HepG2 (cell line): ENCODE measurements around the gene RNASE9.

Experiments used
- CEBPZ ChIP-seq: IDR thresholded peaks from 2 replicates; pipeline ENCODE4 v1.6.1; 2012; ENCODE audit warnings: low read length, improper control_type of control experiment
- CTCF ChIP-seq: sonication (generic); formaldehyde crosslinking; IDR thresholded peaks from 2 replicates; pipeline ENCODE4 v1.5.0; 2020; ENCODE audit warnings: mild to moderate bottlenecking, missing genetic modification reagents, moderate library complexity
- FOSL1 ChIP-seq: sonication (generic); formaldehyde crosslinking; IDR thresholded peaks from 2 replicates; pipeline ENCODE4 v1.9.0; 2021; ENCODE audit warnings: missing genetic modification reagents, borderline replicate concordance
- HNF1B ChIP-seq: sonication (generic); formaldehyde crosslinking; IDR thresholded peaks from 2 replicates; pipeline ENCODE4 v1.5.1; 2020; ENCODE audit warnings: mild to moderate bottlenecking, moderate library complexity, missing genetic modification reagents
- NCOA1 ChIP-seq: sonication (generic); formaldehyde crosslinking; IDR thresholded peaks from 2 replicates; pipeline ENCODE4 v1.9.0; 2021; ENCODE audit warnings: missing genetic modification reagents
- NFIC ChIP-seq: IDR thresholded peaks from 2 replicates; pipeline ENCODE4 v1.6.1; 2012; ENCODE audit warnings: mild to moderate bottlenecking, low read length, inconsistent platforms
- NFYC ChIP-seq: IDR thresholded peaks from 2 replicates; pipeline ENCODE4 v1.6.1; 2016; ENCODE audit warnings: missing genetic modification reagents, missing compliant biosample characterization
- PBX2 ChIP-seq: IDR thresholded peaks from 2 replicates; pipeline ENCODE4 v1.6.1; 2016; ENCODE audit warnings: control low read depth
- RBFOX2 ChIP-seq: fragments of 200-400 bp; formaldehyde crosslinking; IDR thresholded peaks from 2 replicates; pipeline ENCODE4 v1.6.1; 2017; ENCODE audit warnings: low read depth, mild to moderate bottlenecking, low read length
- SIN3A ChIP-seq: IDR thresholded peaks from 2 replicates; pipeline ENCODE4 v1.6.1; 2011; ENCODE audit warnings: low read depth, mild to moderate bottlenecking, control low read depth, low read length, borderline replicate concordance
- TERF1 ChIP-seq: sonication (generic); formaldehyde crosslinking; IDR thresholded peaks from 2 replicates; pipeline ENCODE4 v1.8.0; 2022; ENCODE audit warnings: mild to moderate bottlenecking, missing genetic modification reagents, moderate library complexity
- YY1 ChIP-seq: IDR thresholded peaks from 2 replicates; pipeline ENCODE4 v1.6.1; 2011; ENCODE audit warnings: low read length, low read depth, moderate library complexity, mild to moderate bottlenecking; ENCODE audit not compliant: insufficient read depth, insufficient replicate concordance
- ZFP36 ChIP-seq: fragments of 150-350 bp; IDR thresholded peaks from 2 replicates; pipeline ENCODE4 v1.6.1; 2018; ENCODE audit warnings: borderline replicate concordance, low read length, low read depth; ENCODE audit not compliant: partially characterized antibody
- ZFX ChIP-seq: sonication (generic); formaldehyde crosslinking; IDR thresholded peaks from 2 replicates; pipeline ENCODE4 v1.4.0; 2020; ENCODE audit warnings: mild to moderate bottlenecking, low read depth, missing genetic modification reagents, moderate library complexity

GRCh38 chr14:20550926-20551325 is 9.9 kb downstream of the RNASE9 start:
- TF ChIP-seq CTCF (CRISPR knock-in tag) (no peak), FOSL1 (CRISPR knock-in tag) (no peak), ZFP36 (no peak), RBFOX2 (no peak), YY1 (no peak), NFIC (no peak), TERF1 (CRISPR knock-in tag) (no peak), NFYC (no peak), PBX2 (CRISPR knock-in tag) (no peak), HNF1B (CRISPR knock-in tag) (no peak), ZFX (no peak), SIN3A (no peak), CEBPZ (no peak), NCOA1 (CRISPR knock-in tag) (no peak)
